ENCODE results near the gene CAPN12. TPM values are rescaled to one million over a fixed set of nuclear protein-coding genes. Genes with fewer than 3 reads are reported as not detected.
A peak's percentile ranks its signal among the peaks of the same experiment; 100 is the strongest.

The CAPN12 gene
- total RNA-seq, 2 donors from 2014 or later: 2.3 to 6.0 TPM

DNA sequence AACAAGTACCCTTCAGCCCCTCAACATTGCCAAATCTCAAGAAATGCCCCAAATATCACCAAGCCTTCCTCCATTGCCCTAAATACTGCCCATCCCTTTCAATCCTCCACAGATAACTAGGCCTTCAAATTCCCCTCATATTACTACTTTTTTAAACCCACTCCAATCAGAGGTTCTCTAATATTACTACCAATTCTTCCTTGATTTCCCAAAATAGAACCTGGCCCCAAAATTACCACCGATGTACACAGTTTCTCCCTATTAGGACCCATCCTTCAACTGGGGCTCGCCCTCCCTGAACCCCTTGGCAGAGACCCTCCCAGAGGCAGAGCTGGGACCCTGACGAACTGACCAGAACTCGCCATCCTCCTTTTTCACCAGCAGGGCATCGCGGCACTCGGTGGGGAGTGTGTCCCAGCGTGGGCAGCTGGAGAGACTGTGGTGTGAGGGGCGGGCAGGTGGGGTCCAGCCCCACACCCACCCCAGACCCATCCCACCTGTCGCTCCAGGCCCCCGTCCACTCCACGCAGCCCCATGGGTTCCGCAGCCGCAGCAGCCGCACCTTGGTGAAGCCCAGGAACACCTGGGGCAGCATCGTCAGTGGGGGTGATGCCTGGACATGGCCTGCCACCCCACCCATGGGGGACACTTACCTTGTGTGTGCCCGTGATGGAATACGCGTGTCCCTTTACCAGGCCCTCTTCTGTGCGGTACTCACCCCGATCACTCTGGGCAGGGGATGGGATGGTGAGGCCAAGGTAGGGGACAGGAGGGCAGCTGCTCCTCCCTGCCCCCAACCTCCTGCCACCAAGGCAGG, 6.1 kb downstream of the CAPN12 start:
- H3K4me1 ChIP-seq (replicated peaks): no peaks in the 10 kb centered on the region
- H3K27ac ChIP-seq: no peak overlapping the region
- no peaks in the 10 kb centered on the region for H3K9me3 ChIP-seq
- no peaks in the 10 kb centered on the region for H3K36me3 ChIP-seq
- no peak overlapping the region for H3K4me3 ChIP-seq
- WGBS: 96% methylated on average over 21 of the region's 21 CpGs
- TF ChIP-seq POLR2AphosphoS5 (IDR thresholded peaks at IDR 0.05) (no peak), POLR2A (IDR thresholded peaks at IDR 0.05) (no peak)
- TF ChIP-seq, protein P1, sequence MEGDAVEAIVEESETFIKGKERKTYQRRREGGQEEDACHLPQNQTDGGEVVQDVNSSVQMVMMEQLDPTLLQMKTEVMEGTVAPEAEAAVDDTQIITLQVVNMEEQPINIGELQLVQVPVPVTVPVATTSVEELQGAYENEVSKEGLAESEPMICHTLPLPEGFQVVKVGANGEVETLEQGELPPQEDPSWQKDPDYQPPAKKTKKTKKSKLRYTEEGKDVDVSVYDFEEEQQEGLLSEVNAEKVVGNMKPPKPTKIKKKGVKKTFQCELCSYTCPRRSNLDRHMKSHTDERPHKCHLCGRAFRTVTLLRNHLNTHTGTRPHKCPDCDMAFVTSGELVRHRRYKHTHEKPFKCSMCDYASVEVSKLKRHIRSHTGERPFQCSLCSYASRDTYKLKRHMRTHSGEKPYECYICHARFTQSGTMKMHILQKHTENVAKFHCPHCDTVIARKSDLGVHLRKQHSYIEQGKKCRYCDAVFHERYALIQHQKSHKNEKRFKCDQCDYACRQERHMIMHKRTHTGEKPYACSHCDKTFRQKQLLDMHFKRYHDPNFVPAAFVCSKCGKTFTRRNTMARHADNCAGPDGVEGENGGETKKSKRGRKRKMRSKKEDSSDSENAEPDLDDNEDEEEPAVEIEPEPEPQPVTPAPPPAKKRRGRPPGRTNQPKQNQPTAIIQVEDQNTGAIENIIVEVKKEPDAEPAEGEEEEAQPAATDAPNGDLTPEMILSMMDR (IDR thresholded peaks at IDR 0.05): no peak
- no peaks in the 10 kb centered on the region for H3K27me3 ChIP-seq (replicated peaks; ENCODE audit: insufficient read depth)
- intact Hi-C loops (cut with DNase I): loop anchor here (10.0 kb wide), 1 partner anchor 197 kb away; the partner anchor contains the start of genes MRPS12 and SARS2
- no peak for DNase-seq (ENCODE audit: low spot score)

DNA sequence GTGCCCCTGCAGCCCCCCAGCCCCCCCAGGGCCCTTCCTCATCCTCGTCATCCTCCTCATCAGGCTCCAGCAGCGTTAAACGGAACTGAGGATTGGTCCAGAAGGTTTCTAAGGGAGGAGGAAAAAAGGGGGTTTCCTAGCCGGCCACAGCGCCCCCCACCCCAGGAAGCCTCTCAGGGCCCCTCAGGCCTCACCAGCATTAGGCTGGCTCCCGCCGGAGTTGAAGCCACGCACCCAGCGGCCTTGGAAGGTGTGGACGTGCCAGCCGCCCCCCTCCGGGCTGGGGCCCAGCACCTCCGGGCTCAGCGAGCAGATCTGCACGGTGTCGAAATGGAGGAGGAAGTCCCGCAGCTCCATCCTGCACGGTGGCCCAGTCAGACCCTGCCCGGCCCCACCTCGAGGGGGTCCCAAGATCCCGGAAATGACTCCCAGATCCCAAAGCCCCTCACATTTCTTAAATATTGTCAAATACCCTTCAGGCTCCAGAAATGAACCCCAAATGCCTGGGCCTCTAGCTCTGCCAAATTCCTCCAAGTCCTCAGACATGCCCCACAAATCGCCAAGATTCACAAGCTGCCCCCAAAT, 6.9 kb downstream of the CAPN12 start:
- intact Hi-C loops (cut with DNase I): loop anchor here (10.0 kb wide), 1 partner anchor 197 kb away; the partner anchor contains the start of genes MRPS12 and SARS2
- H3K4me3 ChIP-seq: no peak overlapping the region
- 56% methylated on average over 22 of the region's 22 CpGs for WGBS

DNA sequence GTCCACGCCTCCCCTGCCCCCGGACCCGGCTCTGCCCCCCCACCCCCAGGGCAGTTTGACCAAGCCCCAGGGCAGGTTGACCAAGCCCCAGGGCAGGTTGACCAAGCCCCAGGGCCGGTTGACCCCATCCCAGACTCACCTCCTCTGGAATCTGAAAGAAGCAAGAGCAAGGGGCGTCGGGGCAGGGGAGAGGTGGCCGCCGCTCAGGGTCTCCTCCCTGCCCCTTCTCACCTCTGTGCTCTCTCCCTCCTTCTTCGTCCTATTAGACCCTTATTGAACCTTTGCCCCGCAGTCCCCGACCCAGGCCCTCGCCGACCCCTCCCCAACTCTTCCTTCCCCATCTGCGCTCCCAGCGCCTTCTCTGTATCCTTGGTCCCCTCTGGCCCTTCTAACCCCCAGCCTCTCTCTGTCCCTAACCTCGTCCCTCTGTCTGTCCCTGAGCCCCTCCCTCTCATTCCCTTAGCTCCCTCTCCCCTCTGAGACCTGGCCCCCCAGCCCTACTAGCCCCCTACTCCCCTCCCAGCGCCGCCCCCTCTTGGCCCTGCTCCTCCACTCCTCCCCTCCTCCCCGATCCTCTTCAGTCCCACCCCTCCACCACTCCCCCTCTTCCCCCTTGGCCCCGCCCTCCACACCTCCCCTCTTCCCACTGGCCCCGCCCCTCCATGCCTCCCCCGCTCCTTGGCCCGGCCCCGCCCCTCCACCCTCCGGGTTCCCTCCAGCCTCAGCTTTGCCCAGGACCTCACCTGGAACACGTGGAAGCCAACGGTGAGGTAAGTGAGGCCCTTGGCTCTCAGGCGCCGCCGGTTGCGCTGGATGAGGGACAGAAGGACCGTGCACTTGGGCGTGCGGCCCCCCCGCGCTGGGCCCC, 7.6 kb downstream of the CAPN12 start:
- WGBS: 14% methylated on average over 32 of the region's 36 CpGs
- no peaks in the 10 kb centered on the region for H3K4me1 ChIP-seq (replicated peaks)
- peak; percentile 49 for DNase-seq (ENCODE audit: low spot score)
- peak overlapping the region; percentile 26 to 59 for H3K27ac ChIP-seq
- H3K9me3 ChIP-seq: no peaks in the 10 kb centered on the region
- peak overlapping the region; percentile 23 to 37 for H3K4me3 ChIP-seq
- no peaks in the 10 kb centered on the region for H3K27me3 ChIP-seq (replicated peaks; ENCODE audit: insufficient read depth)
- intact Hi-C loops (cut with DNase I): loop anchor here (10.0 kb wide), 1 partner anchor 198 kb away; the partner anchor contains the start of genes MRPS12 and SARS2
- no peaks in the 10 kb centered on the region for H3K36me3 ChIP-seq
- TF ChIP-seq, protein P1 (IDR thresholded peaks at IDR 0.05): no peak
- no peak for TF ChIP-seq POLR2AphosphoS5 (IDR thresholded peaks at IDR 0.05)
- no peak for TF ChIP-seq POLR2A (IDR thresholded peaks at IDR 0.05)

More for the DNA sequence above, 6.9 kb downstream of the CAPN12 start:
- no peaks in the 10 kb centered on the region for H3K9me3 ChIP-seq
- H3K4me1 ChIP-seq (replicated peaks): no peaks in the 10 kb centered on the region
- no peak overlapping the region for H3K27ac ChIP-seq
- no peak for DNase-seq (ENCODE audit: low spot score)
- H3K27me3 ChIP-seq (replicated peaks; ENCODE audit: insufficient read depth): no peaks in the 10 kb centered on the region
- H3K36me3 ChIP-seq: no peaks in the 10 kb centered on the region
- TF ChIP-seq POLR2A (IDR thresholded peaks at IDR 0.05): no peak
- TF ChIP-seq, protein P1 (IDR thresholded peaks at IDR 0.05): no peak
- TF ChIP-seq POLR2AphosphoS5 (IDR thresholded peaks at IDR 0.05): no peak

- Histone ChIP-seq H3K27me3 (replicated peaks; ENCODE audit: insufficient read depth) (no peaks in the 10 kb centered on the region), H3K9me3 (no peaks in the 10 kb centered on the region), H3K4me1 (replicated peaks) (no peaks in the 10 kb centered on the region), H3K36me3 (no peaks in the 10 kb centered on the region), H3K27ac (peak overlapping the region; percentile 26 to 59), H3K4me3 (peak overlapping the region; percentile 23 to 37)
- peak; percentile 41 for DNase-seq (ENCODE audit: low spot score)
- TF ChIP-seq POLR2AphosphoS5 (IDR thresholded peaks at IDR 0.05) (no peak), POLR2A (IDR thresholded peaks at IDR 0.05) (peak; percentile 43)
- 1% methylated on average over 22 of the region's 42 CpGs for WGBS
- intact Hi-C loops (cut with DNase I): loop anchor here (10.0 kb wide), 1 partner anchor 199 kb away; the partner anchor contains the start of genes MRPS12 and SARS2
These were observed 8.2 kb downstream of the CAPN12 start for GRCh38 chr19:38736036-38736412.

Data from prostate gland (tissue), 2 donors.